ENCODE measurements around the gene KCNJ11. TPM values are rescaled to one million over a fixed set of nuclear protein-coding genes. Genes with fewer than 3 reads are reported as not detected.
A peak's percentile ranks its signal among the peaks of the same experiment; 100 is the strongest.

KCNJ11 gene
- total RNA-seq, 2 experiments from 2014 or later, result 0.64 to 1.2 TPM

GRCh38 chr11:17415523-17416104 is 27.2 kb upstream of the KCNJ11 start:
- H3K27me3 Mint-ChIP-seq, result peaks cover 35% of the 10 kb centered on the region
- CTCF ChIA-PET, result no interaction called here
- no peak overlapping the region for H3K27ac Mint-ChIP-seq

DNA sequence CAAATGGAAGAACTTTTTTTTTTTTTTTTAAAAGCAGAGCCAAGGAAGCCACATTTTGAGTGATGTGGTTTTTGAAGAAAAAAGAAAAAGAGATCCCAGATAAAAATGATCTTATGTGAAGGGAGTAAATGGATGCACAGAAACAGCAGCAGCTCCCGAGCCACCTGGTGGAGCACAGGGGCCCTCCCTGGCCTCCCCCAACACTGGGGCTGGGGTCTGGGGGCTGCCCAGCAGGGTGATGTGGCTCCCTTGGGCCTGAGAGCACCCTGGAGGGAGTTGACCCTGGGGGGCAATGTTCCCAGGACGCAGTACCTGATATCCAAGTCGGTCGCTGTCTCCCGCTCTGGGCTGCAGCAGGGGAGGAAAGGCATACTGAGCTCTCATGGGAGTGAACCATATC is 26.5 kb upstream of the KCNJ11 start:
- POLR2A ChIA-PET, result interaction anchor here (0.6 kb wide), 1 partner anchor 200 kb away, joined by 6 read pairs; no protein-coding TSS in a partner anchor
- Mint-ChIP-seq H3K4me3 (peak overlapping the region; percentile 9), H3K27me3 (peaks cover 35% of the 10 kb centered on the region), H3K9me3 (no peaks in the 10 kb centered on the region), H3K36me3 (ENCODE audit: low read depth) (no peaks in the 10 kb centered on the region), H3K4me1 (peaks cover 34% of the 10 kb centered on the region), H3K27ac (no peak overlapping the region)
- DNase-seq, result no peak
- CTCF ChIA-PET, result no interaction called here

More at GRCh38 chr11:17415523-17416104, 27.2 kb upstream of the KCNJ11 start:
- POLR2A ChIA-PET, result interaction anchor here (0.6 kb wide), 1 partner anchor 200 kb away, joined by 6 read pairs; no protein-coding TSS in a partner anchor
- H3K4me3 Mint-ChIP-seq, result no peak overlapping the region
- H3K36me3 Mint-ChIP-seq (ENCODE audit: low read depth), result no peaks in the 10 kb centered on the region
- H3K9me3 Mint-ChIP-seq, result no peaks in the 10 kb centered on the region
- no peak for DNase-seq
- H3K4me1 Mint-ChIP-seq, result peaks cover 34% of the 10 kb centered on the region

- peaks cover 34% of the 10 kb centered on the region for H3K4me1 Mint-ChIP-seq
- ChIA-PET POLR2A (no interaction called here), CTCF (interaction anchor here (1.2 kb wide), 1 partner anchor 14 kb away, joined by 3 read pairs; no protein-coding TSS in a partner anchor)
- H3K27me3 Mint-ChIP-seq, result peaks cover 28% of the 10 kb centered on the region
- H3K4me3 Mint-ChIP-seq, result peak overlapping the region; percentile 20
- H3K36me3 Mint-ChIP-seq (ENCODE audit: low read depth), result no peaks in the 10 kb centered on the region
- DNase-seq, result peak; percentile 24
- H3K27ac Mint-ChIP-seq, result peak overlapping the region; percentile 66
- H3K9me3 Mint-ChIP-seq, result no peaks in the 10 kb centered on the region
Observed at GRCh38 chr11:17414317-17414737, 25.9 kb upstream of the KCNJ11 start.

DNA sequence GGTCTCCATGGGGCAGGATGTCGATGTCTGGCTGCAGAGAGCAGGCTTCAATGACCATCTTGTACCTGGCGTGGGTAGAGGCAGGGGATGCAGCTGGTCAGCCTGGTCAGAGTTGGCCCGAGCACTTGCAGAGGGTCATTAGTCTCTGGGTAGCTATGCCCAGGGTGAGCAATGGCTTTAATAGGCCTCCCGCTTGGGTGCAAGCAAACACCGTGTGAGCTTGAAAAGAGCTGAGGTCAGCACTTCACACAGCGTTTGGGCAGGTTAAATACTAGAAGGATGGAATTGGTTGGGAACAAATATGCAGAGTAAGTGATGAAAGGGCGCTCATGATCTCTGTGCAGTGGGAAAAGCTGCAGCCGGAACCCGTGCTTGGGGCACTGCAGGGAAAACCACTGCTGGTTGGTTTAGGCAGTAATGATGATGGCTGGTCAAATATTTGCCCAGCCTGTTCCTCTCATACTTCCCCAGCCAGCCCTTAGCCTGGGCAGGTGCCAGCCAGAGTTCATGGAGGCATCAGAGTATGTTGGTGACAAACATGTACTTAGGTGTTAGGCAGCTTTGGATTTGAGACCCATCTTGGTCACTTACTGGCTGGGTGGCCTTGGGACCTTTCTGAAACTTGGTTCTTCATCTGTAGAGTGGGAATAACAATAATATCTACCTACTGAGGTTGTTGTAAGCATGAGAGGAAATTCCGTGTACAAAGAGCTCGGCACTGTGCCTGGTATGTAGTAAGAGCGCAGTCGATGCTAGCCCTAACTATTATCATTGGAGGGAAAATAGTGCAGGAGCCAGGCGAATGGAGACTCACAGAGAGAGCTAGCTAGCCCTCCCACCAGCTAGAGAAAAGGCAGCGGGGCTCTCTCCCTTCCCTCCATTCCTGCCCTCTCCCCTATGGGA is 25.2 kb upstream of the KCNJ11 start:
- Mint-ChIP-seq H3K36me3 (ENCODE audit: low read depth) (no peaks in the 10 kb centered on the region), H3K9me3 (no peaks in the 10 kb centered on the region), H3K4me3 (no peak overlapping the region), H3K27me3 (peaks cover 22% of the 10 kb centered on the region), H3K4me1 (peaks cover 34% of the 10 kb centered on the region), H3K27ac (no peak overlapping the region)
- CTCF ChIA-PET, result interaction anchor here (1.2 kb wide), 1 partner anchor 15 kb away, joined by 3 read pairs; no protein-coding TSS in a partner anchor
- no peak for DNase-seq
- POLR2A ChIA-PET, result no interaction called here

DNA sequence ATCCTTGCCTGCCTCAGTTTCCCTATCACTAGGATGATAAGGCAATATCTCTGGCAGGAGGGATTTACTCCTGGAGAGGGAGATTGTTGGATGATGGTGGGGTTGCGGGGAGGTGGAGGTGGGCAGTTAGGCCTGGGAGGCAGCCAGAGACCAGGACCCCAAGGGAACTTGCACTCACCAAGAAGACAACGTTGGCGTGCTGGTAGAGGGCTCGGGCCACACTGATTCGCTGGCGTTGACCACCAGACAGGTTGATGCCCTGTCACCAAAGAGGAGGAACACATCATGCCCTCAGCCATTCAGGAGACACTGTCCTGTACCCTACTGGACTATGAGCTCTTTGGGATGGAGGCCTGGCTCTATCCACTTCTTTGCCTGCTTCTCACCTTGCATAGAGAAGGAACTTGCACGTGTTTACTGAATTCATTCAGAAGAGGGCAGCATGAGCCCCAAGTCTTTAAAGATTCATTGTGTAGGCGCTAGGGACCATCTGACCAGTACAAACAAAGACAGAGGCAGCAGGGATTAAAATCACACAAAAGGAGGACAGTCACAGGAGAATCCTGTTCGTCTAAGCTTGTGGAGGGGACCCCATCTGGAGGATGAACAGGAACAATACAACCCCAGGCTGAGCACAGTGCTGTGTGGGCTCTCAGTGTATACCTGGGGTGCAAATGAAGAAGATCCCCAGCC is 24.2 kb upstream of the KCNJ11 start:
- no peak overlapping the region for H3K4me3 Mint-ChIP-seq
- H3K27ac Mint-ChIP-seq, result no peak overlapping the region
- no peaks in the 10 kb centered on the region for H3K36me3 Mint-ChIP-seq (ENCODE audit: low read depth)
- peaks cover 34% of the 10 kb centered on the region for H3K4me1 Mint-ChIP-seq
- no peak for DNase-seq
- ChIA-PET POLR2A (no interaction called here), CTCF (no interaction called here)
- no peaks in the 10 kb centered on the region for H3K9me3 Mint-ChIP-seq
- H3K27me3 Mint-ChIP-seq, result peaks cover 15% of the 10 kb centered on the region

- ChIA-PET POLR2A (no interaction called here), CTCF (interaction anchor here (0.7 to 1.5 kb wide), 3 partner anchors 8 to 49 kb away, joined by 3 read pairs; no protein-coding TSS in a partner anchor)
- DNase-seq, result no peak
- Mint-ChIP-seq H3K27me3 (peaks cover 6% of the 10 kb centered on the region), H3K4me1 (peaks cover 33% of the 10 kb centered on the region), H3K4me3 (no peak overlapping the region), H3K27ac (no peak overlapping the region), H3K9me3 (no peaks in the 10 kb centered on the region), H3K36me3 (ENCODE audit: low read depth) (no peaks in the 10 kb centered on the region)
Observed at GRCh38 chr11:17411418-17411817, 23.0 kb upstream of the KCNJ11 start.

DNA sequence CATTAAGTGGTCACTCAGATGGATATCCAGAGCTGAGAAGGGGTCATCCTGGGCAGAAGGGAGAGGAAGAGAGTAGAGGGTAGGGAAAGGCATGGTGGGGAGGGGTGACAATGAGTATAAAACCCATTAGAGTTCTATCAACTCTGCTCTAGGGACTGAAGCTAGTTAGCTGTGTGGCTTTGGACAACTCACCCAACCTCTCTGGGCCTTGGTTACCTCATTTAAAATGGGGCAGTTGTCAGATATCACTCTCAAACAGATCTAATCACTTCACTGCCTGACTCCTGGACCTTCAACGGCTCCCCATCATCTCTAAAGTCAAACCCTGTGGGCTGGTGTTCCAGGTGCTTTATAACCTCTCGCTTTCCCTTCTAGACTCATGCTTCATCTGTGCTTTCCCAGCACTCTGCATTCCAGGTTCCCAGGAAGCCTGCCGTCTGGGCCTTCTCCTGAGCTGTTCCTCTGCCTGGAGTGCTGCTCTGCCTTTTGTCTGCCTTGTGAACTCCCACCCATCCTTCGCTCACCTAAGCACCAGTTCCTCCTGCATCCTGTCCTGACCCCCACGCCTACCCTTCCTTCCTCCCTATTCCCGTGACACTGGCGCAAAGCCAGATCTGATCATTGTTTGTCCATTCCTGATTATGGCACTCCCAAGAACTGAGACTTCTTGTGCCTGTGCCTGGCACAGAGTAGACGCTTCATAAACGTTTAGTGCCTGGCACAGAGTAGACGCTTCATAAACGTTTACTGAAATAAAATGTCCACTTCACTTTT is 22.3 kb upstream of the KCNJ11 start:
- no peak overlapping the region for H3K27ac Mint-ChIP-seq
- CTCF ChIA-PET, result interaction anchor here (0.7 to 1.5 kb wide), 4 partner anchors 9 to 49 kb away, joined by 3 read pairs; no protein-coding TSS in a partner anchor
- DNase-seq, result no peak

GRCh38 chr11:17408641-17409040 is 20.2 kb upstream of the KCNJ11 start:
- H3K9me3 Mint-ChIP-seq, result no peaks in the 10 kb centered on the region
- H3K27me3 Mint-ChIP-seq, result peaks cover 2% of the 10 kb centered on the region
- no peak overlapping the region for H3K4me3 Mint-ChIP-seq
- H3K36me3 Mint-ChIP-seq (ENCODE audit: low read depth), result no peaks in the 10 kb centered on the region
- ChIA-PET POLR2A (interaction anchor here (0.7 kb wide), 1 partner anchor 1572 kb away, joined by 10 read pairs; no protein-coding TSS in a partner anchor), CTCF (interaction anchor here (0.6 to 1.4 kb wide), 3 partner anchors 16 to 127 kb away, joined by 3 read pairs; no protein-coding TSS in a partner anchor)
- no peak for DNase-seq
- H3K27ac Mint-ChIP-seq, result no peak overlapping the region
- H3K4me1 Mint-ChIP-seq, result peaks cover 13% of the 10 kb centered on the region

More for the DNA sequence above, 22.3 kb upstream of the KCNJ11 start:
- Mint-ChIP-seq H3K4me1 (peaks cover 28% of the 10 kb centered on the region), H3K36me3 (ENCODE audit: low read depth) (no peaks in the 10 kb centered on the region), H3K9me3 (no peaks in the 10 kb centered on the region), H3K27me3 (peaks cover 3% of the 10 kb centered on the region), H3K4me3 (no peak overlapping the region)
- POLR2A ChIA-PET, result no interaction called here

DNA sequence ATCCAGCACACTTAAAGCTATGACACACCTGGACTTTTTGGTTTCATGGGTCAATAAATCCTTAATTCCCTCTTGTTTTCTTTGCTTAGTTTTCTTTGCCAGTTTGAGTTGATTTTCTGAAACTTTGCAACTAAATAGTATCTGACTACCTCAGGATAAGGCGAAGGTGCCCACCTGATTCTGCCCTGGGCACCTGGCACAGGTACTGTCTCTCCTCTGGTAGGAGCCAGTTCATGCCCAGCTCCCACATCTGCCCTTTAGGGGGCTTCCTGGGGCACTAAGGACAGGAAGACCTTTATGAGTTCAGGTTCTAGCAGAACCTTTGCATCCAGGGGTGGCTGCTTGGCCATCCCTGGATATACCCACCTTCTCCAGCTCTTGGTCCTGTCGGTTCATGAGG is 19.6 kb upstream of the KCNJ11 start:
- no peak overlapping the region for H3K4me3 Mint-ChIP-seq
- no peaks in the 10 kb centered on the region for H3K9me3 Mint-ChIP-seq
- POLR2A ChIA-PET, result no interaction called here
- no peak for DNase-seq
- H3K27me3 Mint-ChIP-seq, result peaks cover 2% of the 10 kb centered on the region
- H3K36me3 Mint-ChIP-seq (ENCODE audit: low read depth), result no peaks in the 10 kb centered on the region
- CTCF ChIA-PET, result interaction anchor here (0.6 to 1.4 kb wide), 3 partner anchors 15 to 46 kb away, joined by 3 read pairs; no protein-coding TSS in a partner anchor
- peaks cover 8% of the 10 kb centered on the region for H3K4me1 Mint-ChIP-seq
- H3K27ac Mint-ChIP-seq, result no peak overlapping the region

DNA sequence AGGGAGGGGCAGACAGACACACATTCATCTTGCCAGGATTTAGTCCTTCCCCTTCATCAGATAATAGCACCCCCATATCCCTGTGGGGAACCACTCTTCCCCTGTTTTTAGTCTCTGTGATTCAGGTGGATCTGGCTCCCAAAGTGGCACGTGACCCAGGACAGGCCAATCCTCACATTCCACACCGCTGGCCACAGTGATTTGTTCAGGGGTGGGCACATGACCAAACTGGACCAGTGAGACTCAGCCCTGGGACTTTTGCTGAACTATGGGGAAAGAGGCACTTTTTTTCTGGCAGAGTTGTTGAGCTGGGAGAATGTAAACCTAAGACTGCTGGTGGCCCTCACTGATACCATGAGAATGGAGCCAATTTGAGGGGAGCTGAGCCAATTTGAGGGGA is 19.1 kb upstream of the KCNJ11 start:
- Mint-ChIP-seq H3K36me3 (ENCODE audit: low read depth) (no peaks in the 10 kb centered on the region), H3K4me1 (peaks cover 6% of the 10 kb centered on the region), H3K27ac (no peak overlapping the region), H3K9me3 (no peaks in the 10 kb centered on the region), H3K4me3 (no peak overlapping the region), H3K27me3 (no peaks in the 10 kb centered on the region)
- ChIA-PET CTCF (interaction anchor here (0.8 to 1.4 kb wide), 2 partner anchors 15 to 25 kb away, joined by 3 read pairs; no protein-coding TSS in a partner anchor), POLR2A (no interaction called here)
- no peak for DNase-seq

DNA sequence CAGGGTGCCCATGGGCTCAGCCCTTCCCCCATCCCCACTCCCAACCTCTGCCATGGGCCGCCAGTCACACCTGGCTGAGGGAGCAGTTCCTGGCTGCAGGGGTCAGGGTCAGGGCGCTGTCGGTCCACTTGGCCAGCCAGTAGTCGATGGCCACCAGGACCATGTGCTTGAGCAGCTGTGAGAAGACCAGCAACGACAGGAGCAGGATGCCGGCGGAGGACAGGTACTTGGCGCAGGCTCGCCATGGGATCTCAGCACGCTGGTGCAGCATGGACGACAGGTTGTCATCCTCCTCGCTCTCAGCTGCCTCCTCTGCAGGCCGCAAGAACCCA is 18.3 kb upstream of the KCNJ11 start:
- no peak overlapping the region for H3K27ac Mint-ChIP-seq
- no peak overlapping the region for H3K4me3 Mint-ChIP-seq
- H3K4me1 Mint-ChIP-seq, result peaks cover 4% of the 10 kb centered on the region
- POLR2A ChIA-PET, result no interaction called here
- no peaks in the 10 kb centered on the region for H3K9me3 Mint-ChIP-seq
- CTCF ChIA-PET, result no interaction called here
- DNase-seq, result no peak
- H3K27me3 Mint-ChIP-seq, result no peaks in the 10 kb centered on the region
- H3K36me3 Mint-ChIP-seq (ENCODE audit: low read depth), result no peaks in the 10 kb centered on the region

- Mint-ChIP-seq H3K27ac (no peak overlapping the region), H3K27me3 (no peaks in the 10 kb centered on the region), H3K4me3 (no peak overlapping the region), H3K36me3 (ENCODE audit: low read depth) (no peaks in the 10 kb centered on the region), H3K4me1 (peaks cover 4% of the 10 kb centered on the region), H3K9me3 (no peaks in the 10 kb centered on the region)
- no peak for DNase-seq
- POLR2A ChIA-PET, result no interaction called here
- CTCF ChIA-PET, result no interaction called here
Observed at GRCh38 chr11:17406082-17406817, 17.8 kb upstream of the KCNJ11 start.
